Heart left ventricle (tissue), 16 donors: ENCODE data around the gene DCAF15. TPM values are rescaled to one million over a fixed set of nuclear protein-coding genes. Genes with fewer than 3 reads are reported as not detected.
"Not testable (repeated sequence)": the region's sequence is repeated elsewhere in the genome, so short reads cannot be mapped to it uniquely, and the experiment has no call there.

Experiments
- ATAC-seq, 4 donors: fragments of 200-7000 bp; cut with Tn5 transposase; one replicate each; pipeline ENCODE4 v1.9.1; 2020 to 2022; ENCODE audit warnings: moderate library complexity in 4 of 4, mild to moderate bottlenecking in 3 of 4, moderate number of reproducible peaks in 1 of 4
- DNase-seq, 5 donors: peaks; one replicate each; pipeline ENCODE4 v3.0.0-alpha.2; 2020
- H3K27ac ChIP-seq, 12 donors: fragments of 200-600 bp; sonication (generic) in 4 of 12; one replicate each; pipeline versions ENCODE4 v1.5.0 to v1.8.0; 2016 to 2022; ENCODE audit warnings: mild to moderate bottlenecking in 2 of 12
- H3K27me3 ChIP-seq, 9 donors: fragments of 200-600 bp; sonication (generic) in 2 of 9; one replicate each; pipeline versions ENCODE4 v1.5.1 to v1.8.0; 2016 to 2022; ENCODE audit warnings: mild to moderate bottlenecking in 3 of 9
- H3K36me3 ChIP-seq, 9 donors: fragments of 200-600 bp; sonication (generic) in 2 of 9; one replicate each; pipeline versions ENCODE4 v1.5.0 to v1.8.0; 2018 to 2022; ENCODE audit warnings: mild to moderate bottlenecking in 2 of 9
- H3K4me1 ChIP-seq, 12 donors: fragments of 200-600 bp; sonication (generic) in 4 of 12; one replicate each; pipeline versions ENCODE4 v1.5.0 to v1.8.0; 2016 to 2022; ENCODE audit warnings: mild to moderate bottlenecking in 3 of 12
- H3K4me3 ChIP-seq, 12 donors: fragments of 200-600 bp; sonication (generic) in 4 of 12; one replicate each; pipeline versions ENCODE4 v1.5.0 to v1.8.0; 2017 to 2022; ENCODE audit warnings: mild to moderate bottlenecking in 9 of 12, moderate library complexity in 4 of 12
- H3K9me3 ChIP-seq, 12 donors: fragments of 200-600 bp; sonication (generic) in 4 of 12; one replicate each; pipeline versions ENCODE4 v1.5.0 to v1.8.0; 2016 to 2022; ENCODE audit warnings: mild to moderate bottlenecking in 1 of 12
- CTCF ChIP-seq, 12 donors: fragments of 200-600 bp; sonication (generic) in 4 of 12; IDR thresholded peaks; one replicate each; pipeline versions ENCODE4 v1.5.0 to v1.8.0; 2018 to 2022; ENCODE audit warnings: antibody characterized with exemption in 12 of 12, mild to moderate bottlenecking in 5 of 12
- POLR2A ChIP-seq, 2 donors: fragments of 450-650 bp; IDR thresholded peaks; one replicate each; pipeline ENCODE4 v1.6.1; 2017; ENCODE audit warnings: antibody characterized with exemption in 2 of 2, mild to moderate bottlenecking in 2 of 2, moderate library complexity in 2 of 2
- WGBS, 4 donors: extraction: QIAGEN DNeasy Blood & Tissue Kit in 2 of 4; methylation state at CpG; one replicate each; pipeline versions ENCODE4 v1.1.5 to v1.1.7; 2013 to 2018; 5-methylcytosine and 5-hydroxymethylcytosine counted together
- intact Hi-C, 10 donors: fragments of 100-400 bp; cut with DNase I; formaldehyde crosslinking; loops; one replicate each; pipeline versions ENCODE4 v1.11.1 to v1.14.2; 2022
- polyA plus RNA-seq, 2 donors: library from polyadenylated mRNA; stranded (reverse); fragments of 200-250 nt; gene quantifications; one replicate each; pipeline ENCODE4 v1.2.3, GENCODE V29; 2013
- total RNA-seq, 9 donors: library from RNA; depleted of rRNA in 2 of 9; stranded (reverse); fragments of >200 nt in 2 of 9; fragmentation: NEBNext Ultra II Directional in 3 of 9; extraction: Animal tissue kit (Norgen Biotek cat#: 25700) in 3 of 9; gene quantifications; one replicate each; pipeline versions ENCODE4 v1.1.0 to v1.2.4, GENCODE V29; 2016 to 2023
- donor health status: ischemic (EF 13 %, LVEDD 7.1; RV severe dilation, severe dysfunction).
- donor health status: healthy with polysubstance abuse.
- donor health status: DM: no; HTN: yes; CAD: no.
- donor health status: DM: no; HTN: no; CAD: no.
- donor health status: ischemic (EF 25% LVEDD 6.9; RV normal size, moderate dysfunction).
- donor health status: ischemic (EF 25% LVEDD 5.7; RV mildly dilated, moderate dysfunction).
- donor health status: healthy.
- donor health status: DM: yes; HTN: yes; CAD: no.
- donor health status: ischemic (EF 35%, LVEDD 5.7; RV mildly dilated, moderate dysfunction).
- donor health status: nonischemic (EF 11% LVEDD 7.7; RV severe dilation, severe dysfunction).
- donor health status: DM: yes; HTN: yes; CAD: no.
- donor health status: PGD.
- donor health status: ischemic (EF 29% LVEDD 5.4; RV normal size, mild dysfunction).
- donor health status: nonischemic (EF 23%, LVEDD 6.1; RV moderate dilation, normal function).

DCAF15 gene
- total and polyA plus RNA-seq, 11 donors: 8.4 to 25.8 (median 18.1) TPM

- intact Hi-C loops: no loop called here
- TF ChIP-seq CTCF (IDR thresholded peaks at IDR 0.05): no peak
- TF ChIP-seq POLR2A (IDR thresholded peaks at IDR 0.05): no peak
- 93 to 95% (median 94%) methylated on average over 5 of the region's 5 CpGs for WGBS, 4 donors
- Histone ChIP-seq H3K4me3 (no peak overlapping the region), H3K27me3 (no peaks in the 10 kb centered on the region), H3K36me3 (peaks cover 0 to 99% (median 91%) of the 10 kb centered on the region in 9 donors), H3K27ac (no peak overlapping the region), H3K4me1 (no peaks in the 10 kb centered on the region), H3K9me3 (no peaks in the 10 kb centered on the region)
- DNase-seq: no peak
- ATAC-seq: no peak
Measured at GRCh38 chr19:13964776-13965175, 12.5 kb downstream of the DCAF15 start.

GRCh38 chr19:13965377-13965896 is 13.1 kb downstream of the DCAF15 start:
- H3K9me3 ChIP-seq: no peaks in the 10 kb centered on the region
- intact Hi-C loops: no loop called here
- peaks cover 0 to 99% (median 91%) of the 10 kb centered on the region in 9 donors for H3K36me3 ChIP-seq
- no peaks in the 10 kb centered on the region for H3K27me3 ChIP-seq
- H3K27ac ChIP-seq: no peak overlapping the region
- ATAC-seq (peak in 1 of 4 donors; percentile 4), DNase-seq (no peak)
- H3K4me1 ChIP-seq: no peaks in the 10 kb centered on the region
- 92 to 95% (median 94%) methylated on average over 23 to 24 of the region's 24 CpGs for WGBS, 4 donors
- no peak for TF ChIP-seq POLR2A (IDR thresholded peaks at IDR 0.05)
- no peak for TF ChIP-seq CTCF (IDR thresholded peaks at IDR 0.05)
- H3K4me3 ChIP-seq: no peak overlapping the region

- intact Hi-C loops: no loop called here
- Histone ChIP-seq H3K36me3 (peaks cover 0 to 99% (median 89%) of the 10 kb centered on the region in 9 donors), H3K27ac (no peak overlapping the region), H3K27me3 (no peaks in the 10 kb centered on the region), H3K4me1 (no peaks in the 10 kb centered on the region), H3K9me3 (no peaks in the 10 kb centered on the region), H3K4me3 (no peak overlapping the region)
- ATAC-seq (peak in 1 of 4 donors; percentile 7), DNase-seq (no peak)
- WGBS, 4 donors: 93 to 100% (median 95%) methylated on average over 4 to 20 of the region's 20 CpGs
- TF ChIP-seq POLR2A (IDR thresholded peaks at IDR 0.05) (no peak), CTCF (IDR thresholded peaks at IDR 0.05) (no peak)
Measured at GRCh38 chr19:13965926-13966683, 13.8 kb downstream of the DCAF15 start.

- TF ChIP-seq CTCF (IDR thresholded peaks at IDR 0.05): no peak
- Histone ChIP-seq H3K9me3 (no peaks in the 10 kb centered on the region), H3K4me3 (no peak overlapping the region), H3K4me1 (no peaks in the 10 kb centered on the region), H3K27ac (no peak overlapping the region), H3K36me3 (peaks cover 0 to 99% (median 88%) of the 10 kb centered on the region in 9 donors), H3K27me3 (no peaks in the 10 kb centered on the region)
- intact Hi-C loops: no loop called here
- 93 to 96% (median 94%) methylated on average over 6 to 14 of the region's 14 CpGs for WGBS, 4 donors
- ATAC-seq: no peak
- no peak for DNase-seq
Measured at GRCh38 chr19:13966684-13967128, 14.4 kb downstream of the DCAF15 start.

- H3K27ac ChIP-seq, H3K27me3 ChIP-seq, H3K9me3 ChIP-seq, ATAC-seq, H3K4me3 ChIP-seq, DNase-seq, intact Hi-C loops, H3K4me1 ChIP-seq: not testable (repeated sequence)
- 92 to 97% (median 95%) methylated on average over 8 of the region's 8 CpGs for WGBS, 4 donors
- H3K36me3 ChIP-seq: peaks cover 0 to 97% (median 88%) of the 10 kb centered on the region in 9 donors
Measured at GRCh38 chr19:13967206-13967605, 14.9 kb downstream of the DCAF15 start.
